DMS53 (cell line): ENCODE results near the gene CXorf58.
"Not testable (repeated sequence)": the region's sequence is repeated elsewhere in the genome, so short reads cannot be mapped to it uniquely, and the experiment has no call there.

Experiments used
- DNase-seq: peaks from one replicate; lab custom pipeline; 2025; lab: John Stamatoyannopoulos, UW

CXorf58 gene

GRCh38 chrX:23954396-23954795 lies 46.6 kb downstream of the CXorf58 start:
- DNase-seq: no peak

GRCh38 chrX:23959781-23960180 lies 52.0 kb downstream of the CXorf58 start:
- no peak for DNase-seq

- DNase-seq: no peak
Observed at GRCh38 chrX:23964191-23964590, 56.4 kb downstream of the CXorf58 start.

GRCh38 chrX:23965630-23966029 lies 57.8 kb downstream of the CXorf58 start:
- not testable (repeated sequence) for DNase-seq

GRCh38 chrX:23978491-23978890 lies 70.7 kb downstream of the CXorf58 start:
- no peak for DNase-seq

GRCh38 chrX:23980011-23980441 lies 72.2 kb downstream of the CXorf58 start:
- DNase-seq: peak; percentile 25

GRCh38 chrX:23981222-23981621 lies 73.4 kb downstream of the CXorf58 start:
- DNase-seq: no peak

GRCh38 chrX:23981711-23982110 lies 73.9 kb downstream of the CXorf58 start:
- no peak for DNase-seq

- no peak for DNase-seq
Observed at GRCh38 chrX:23982891-23983290, 75.1 kb downstream of the CXorf58 start.
